Fibroblast of lung (primary cell): Measurements from ENCODE around the gene MTNR1B. TPM values are rescaled to one million over a fixed set of nuclear protein-coding genes. Genes with fewer than 3 reads are reported as not detected.

Source experiments
- DNase-seq, 2 donors: peaks; one replicate each; pipeline versions ENCODE4 v3.0.0 to v3.0.0-alpha.2; 2010; ENCODE audit warnings: low read depth in 2 of 2
- H2AFZ ChIP-seq: 2 replicates; pipeline ENCODE4 v1.5.1; 2012; ENCODE audit warnings: low read length, control low read depth, inconsistent platforms
- H3K27ac ChIP-seq: 2 replicates; pipeline ENCODE4 v1.5.1; 2011; ENCODE audit warnings: low read length, control low read depth; ENCODE audit not compliant: insufficient read depth
- H3K27me3 ChIP-seq: 2 replicates; pipeline ENCODE4 v1.5.1; 2011; ENCODE audit warnings: mild to moderate bottlenecking, low read length; ENCODE audit not compliant: control insufficient read depth, insufficient read depth
- H3K36me3 ChIP-seq: 2 replicates; pipeline ENCODE4 v1.5.1; 2011; ENCODE audit warnings: low read length; ENCODE audit not compliant: control insufficient read depth, insufficient read depth
- H3K4me1 ChIP-seq: 2 replicates; pipeline ENCODE4 v1.5.1; 2011; ENCODE audit warnings: low read length; ENCODE audit not compliant: control insufficient read depth, insufficient read depth; ENCODE audit errors: extremely low read depth
- H3K4me2 ChIP-seq: 2 replicates; pipeline ENCODE4 v1.5.1; 2011; ENCODE audit warnings: low read length, control low read depth; ENCODE audit not compliant: insufficient read depth; ENCODE audit errors: extremely low read depth
- H3K4me3 ChIP-seq, 4 experiments: fragments of 200-600 bp in 1 of 4; sonication (generic) in 1 of 4; replicated peaks in 1 of 4; 2 replicates each; pipeline ENCODE4 v1.5.1; 2011 to 2016; ENCODE audit warnings: low read length in 4 of 4, low read depth in 3 of 4, mild to moderate bottlenecking in 3 of 4, control low read depth in 2 of 4, inconsistent platforms in 1 of 4, mixed read lengths in 1 of 4; ENCODE audit not compliant: insufficient read depth in 1 of 4; ENCODE audit errors: control extremely low read depth in 1 of 4
- H3K79me2 ChIP-seq: 2 replicates; pipeline ENCODE4 v1.5.1; 2012; ENCODE audit warnings: mild to moderate bottlenecking, low read length, inconsistent platforms; ENCODE audit not compliant: control insufficient read depth, insufficient read depth
- H3K9ac ChIP-seq: 2 replicates; pipeline ENCODE4 v1.5.1; 2011; ENCODE audit warnings: mild to moderate bottlenecking, low read length, control low read depth; ENCODE audit not compliant: insufficient read depth
- H3K9me3 ChIP-seq: 2 replicates; pipeline ENCODE4 v1.5.1; 2012; ENCODE audit warnings: low read depth, low read length; ENCODE audit not compliant: control insufficient read depth, insufficient read depth
- H4K20me1 ChIP-seq: 2 replicates; pipeline ENCODE4 v1.5.1; 2011; ENCODE audit warnings: low read length; ENCODE audit not compliant: control insufficient read depth, insufficient read depth; ENCODE audit errors: extremely low read depth
- CTCF ChIP-seq, 2 donors: IDR thresholded peaks in 1 of 2; conservative IDR thresholded peaks in 1 of 2; 1 replicate in 1 of 2; 2 replicates in 1 of 2; pipeline ENCODE4 v1.5.1; 2011 to 2012; ENCODE audit warnings: low read length in 2 of 2, control low read depth in 1 of 2, inconsistent platforms in 1 of 2, low read depth in 1 of 2, mild to moderate bottlenecking in 1 of 2
- EZH2 ChIP-seq: IDR thresholded peaks from 2 replicates; pipeline ENCODE4 v1.5.1; 2012; ENCODE audit warnings: low read length, control low read depth, mild to moderate bottlenecking; ENCODE audit errors: missing control alignments
- polyA plus RNA-seq, 2 donors: library from polyadenylated mRNA; depleted of rRNA in 1 of 2; stranded (reverse) in 1 of 2; unstranded in 1 of 2; fragments of >200 nt; gene quantifications; 2 replicates each; pipeline ENCODE4 v1.2.1, GENCODE V29; 2011 to 2012; ENCODE audit warnings: missing spikeins in 1 of 2
- total RNA-seq: library from RNA; depleted of rRNA; stranded (reverse); fragments of >200 nt; gene quantifications from 2 replicates; pipeline ENCODE4 v1.2.1, GENCODE V29; 2014

Gene MTNR1B
- total and polyA plus RNA-seq, 2 donors (not counting 1 experiment from before 2014, with no cell fraction given): not detected

- Histone ChIP-seq H3K4me2 (no peak overlapping the region), H3K4me1 (no peaks in the 10 kb centered on the region), H3K4me3 (no peak overlapping the region), H3K36me3 (no peaks in the 10 kb centered on the region), H3K79me2 (no peaks in the 10 kb centered on the region), H2AFZ (no peak overlapping the region), H3K9me3 (no peaks in the 10 kb centered on the region), H4K20me1 (no peaks in the 10 kb centered on the region), H3K27me3 (no peaks in the 10 kb centered on the region), H3K27ac (no peak overlapping the region), H3K9ac (no peak overlapping the region)
- TF ChIP-seq CTCF (conservative IDR thresholded peaks at IDR 0.05 in 1 of 2, IDR thresholded peaks at IDR 0.05 in 1 of 2; ENCODE audit: low read depth in 1 of 2, low read length in 2 of 2) (no peak), EZH2 (no peak)
- DNase-seq: no peak
Observed at GRCh38 chr11:92986585-92986984, 17.1 kb downstream of the MTNR1B start.

- Histone ChIP-seq H3K9me3 (no peaks in the 10 kb centered on the region), H3K27ac (no peak overlapping the region), H3K4me3 (no peak overlapping the region), H3K36me3 (no peaks in the 10 kb centered on the region), H3K4me2 (no peak overlapping the region), H3K27me3 (no peaks in the 10 kb centered on the region), H2AFZ (no peak overlapping the region), H4K20me1 (no peaks in the 10 kb centered on the region), H3K9ac (no peak overlapping the region), H3K79me2 (no peaks in the 10 kb centered on the region), H3K4me1 (no peaks in the 10 kb centered on the region)
- no peak for DNase-seq
- TF ChIP-seq CTCF (conservative IDR thresholded peaks at IDR 0.05 in 1 of 2, IDR thresholded peaks at IDR 0.05 in 1 of 2; ENCODE audit: low read depth in 1 of 2, low read length in 2 of 2) (no peak), EZH2 (no peak)
Observed at GRCh38 chr11:92993004-92993403, 23.6 kb downstream of the MTNR1B start.

GRCh38 chr11:93000511-93001476, 31.3 kb downstream of the MTNR1B start:
- Histone ChIP-seq H3K9ac (no peak overlapping the region), H3K27ac (peak overlapping the region; percentile 60)

More at GRCh38 chr11:93000511-93001476, 31.3 kb downstream of the MTNR1B start:
- Histone ChIP-seq H3K4me3 (no peak overlapping the region), H3K4me1 (peaks cover 6% of the 10 kb centered on the region), H4K20me1 (no peaks in the 10 kb centered on the region), H3K9me3 (no peaks in the 10 kb centered on the region), H2AFZ (no peak overlapping the region), H3K36me3 (no peaks in the 10 kb centered on the region), H3K79me2 (no peaks in the 10 kb centered on the region), H3K4me2 (no peak overlapping the region), H3K27me3 (no peaks in the 10 kb centered on the region)
- TF ChIP-seq CTCF (conservative IDR thresholded peaks at IDR 0.05 in 1 of 2, IDR thresholded peaks at IDR 0.05 in 1 of 2; ENCODE audit: low read depth in 1 of 2, low read length in 2 of 2) (no peak), EZH2 (no peak)
- peak; percentile 87 to 89 for DNase-seq
